ENCODE results near the gene NUDCD3.

DNA sequence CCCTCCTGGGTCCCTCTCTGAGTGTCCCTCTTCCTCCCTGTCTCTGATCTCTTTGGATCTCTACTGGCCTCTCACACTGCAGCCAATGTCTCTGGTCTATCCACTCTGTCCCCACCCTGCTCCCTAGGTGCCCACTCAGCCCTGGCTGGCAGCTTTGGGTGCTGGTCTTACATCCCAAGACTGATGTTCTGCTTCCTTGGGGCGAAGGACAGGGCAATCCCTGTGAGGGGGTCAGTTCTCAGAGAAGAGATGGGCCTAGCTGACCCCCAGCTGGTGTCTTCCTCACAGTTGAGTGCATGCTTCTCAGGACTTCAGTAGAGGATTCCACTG is 113.4 kb downstream of the NUDCD3 start:
- TF ChIP-seq, protein P1, sequence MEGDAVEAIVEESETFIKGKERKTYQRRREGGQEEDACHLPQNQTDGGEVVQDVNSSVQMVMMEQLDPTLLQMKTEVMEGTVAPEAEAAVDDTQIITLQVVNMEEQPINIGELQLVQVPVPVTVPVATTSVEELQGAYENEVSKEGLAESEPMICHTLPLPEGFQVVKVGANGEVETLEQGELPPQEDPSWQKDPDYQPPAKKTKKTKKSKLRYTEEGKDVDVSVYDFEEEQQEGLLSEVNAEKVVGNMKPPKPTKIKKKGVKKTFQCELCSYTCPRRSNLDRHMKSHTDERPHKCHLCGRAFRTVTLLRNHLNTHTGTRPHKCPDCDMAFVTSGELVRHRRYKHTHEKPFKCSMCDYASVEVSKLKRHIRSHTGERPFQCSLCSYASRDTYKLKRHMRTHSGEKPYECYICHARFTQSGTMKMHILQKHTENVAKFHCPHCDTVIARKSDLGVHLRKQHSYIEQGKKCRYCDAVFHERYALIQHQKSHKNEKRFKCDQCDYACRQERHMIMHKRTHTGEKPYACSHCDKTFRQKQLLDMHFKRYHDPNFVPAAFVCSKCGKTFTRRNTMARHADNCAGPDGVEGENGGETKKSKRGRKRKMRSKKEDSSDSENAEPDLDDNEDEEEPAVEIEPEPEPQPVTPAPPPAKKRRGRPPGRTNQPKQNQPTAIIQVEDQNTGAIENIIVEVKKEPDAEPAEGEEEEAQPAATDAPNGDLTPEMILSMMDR (IDR thresholded peaks at IDR 0.05) = no peak
- TF ChIP-seq EP300 (IDR thresholded peaks at IDR 0.05) (no peak), POLR2A (IDR thresholded peaks at IDR 0.05) (no peak), POLR2AphosphoS5 (IDR thresholded peaks at IDR 0.05) (no peak)

Data from suprapubic skin (tissue), 4 donors.